DND-41 (cell line): ENCODE data around the gene AGAP2.

Experiments
- ATAC-seq: fragments of 200-7000 bp; cut with Tn5 transposase; 3 replicates; pipeline ENCODE4 v1.9.1; 2021; ENCODE audit warnings: low read depth; ENCODE audit not compliant: insufficient read depth
- DNase-seq: peaks from one replicate; pipeline ENCODE4 v3.0.0-alpha.2; 2020
- H2AFZ ChIP-seq: 2 replicates; pipeline ENCODE4 v1.6.0; 2012; ENCODE audit warnings: low read depth, low read length
- H3K27ac ChIP-seq: 2 replicates; pipeline ENCODE4 v1.5.1; 2012; ENCODE audit warnings: low read length, inconsistent platforms
- H3K27me3 ChIP-seq: fragments of 200-600 bp; sonication (generic); 2 replicates; pipeline ENCODE4 v1.6.0; 2012; ENCODE audit warnings: low read length, mild to moderate bottlenecking, inconsistent platforms; ENCODE audit not compliant: insufficient read depth, poor library complexity
- H3K36me3 ChIP-seq: 2 replicates; pipeline ENCODE4 v1.5.1; 2012; ENCODE audit warnings: low read length, inconsistent platforms; ENCODE audit not compliant: insufficient read depth
- H3K4me1 ChIP-seq: 2 replicates; pipeline ENCODE4 v1.5.1; 2012; ENCODE audit warnings: mild to moderate bottlenecking, low read length; ENCODE audit not compliant: insufficient read depth
- H3K4me2 ChIP-seq: 2 replicates; pipeline ENCODE4 v1.6.0; 2012; ENCODE audit warnings: mild to moderate bottlenecking, moderate library complexity, low read length, inconsistent platforms; ENCODE audit not compliant: insufficient read depth
- H3K4me3 ChIP-seq, 2 experiments: fragments of 200-600 bp in 1 of 2; shearing (Covaris generic) in 1 of 2; 2 replicates each; pipeline ENCODE4 v1.5.1; 2012 to 2016; ENCODE audit warnings: inconsistent platforms in 2 of 2, low read length in 2 of 2, mild to moderate bottlenecking in 2 of 2, low read depth in 1 of 2, moderate library complexity in 1 of 2
- H3K79me2 ChIP-seq: 2 replicates; pipeline ENCODE4 v1.6.0; 2012; ENCODE audit warnings: low read length, inconsistent platforms; ENCODE audit not compliant: insufficient read depth
- H3K9ac ChIP-seq: 2 replicates; pipeline ENCODE4 v1.6.0; 2012; ENCODE audit warnings: low read depth, mild to moderate bottlenecking, inconsistent platforms, low read length, moderate library complexity
- H3K9me3 ChIP-seq: 2 replicates; pipeline ENCODE4 v1.5.1; 2012; ENCODE audit warnings: low read length, moderate library complexity, mild to moderate bottlenecking, inconsistent platforms; ENCODE audit not compliant: insufficient read depth, severe bottlenecking
- H4K20me1 ChIP-seq: 2 replicates; pipeline ENCODE4 v1.6.0; 2012; ENCODE audit warnings: low read length; ENCODE audit not compliant: insufficient read depth
- EZH2 ChIP-seq: IDR thresholded peaks from 3 replicates; pipeline ENCODE4 v1.6.1; 2012; ENCODE audit warnings: borderline replicate concordance, low read depth, mild to moderate bottlenecking, moderate library complexity, low read length, inconsistent platforms; ENCODE audit not compliant: severe bottlenecking
- TF ChIP-seq, protein P1 (sequence below): IDR thresholded peaks from 2 replicates; pipeline ENCODE4 v1.5.1; 2012; ENCODE audit warnings: borderline replicate concordance, low read length, moderate library complexity, mild to moderate bottlenecking; ENCODE audit not compliant: poor library complexity, severe bottlenecking; ENCODE audit errors: extremely low read depth

Gene AGAP2

GRCh38 chr12:57769594-57769993, 31.1 kb upstream of the AGAP2 start:
- Histone ChIP-seq H3K36me3 (peaks cover 29% of the 10 kb centered on the region), H3K79me2 (peaks cover 15% of the 10 kb centered on the region), H3K27ac (no peak overlapping the region), H2AFZ (no peak overlapping the region), H3K9ac (no peak overlapping the region), H3K4me2 (0 out of 2 replicates have a peak overlapping the region, but pooled peaks have one; percentile 7), H3K9me3 (no peaks in the 10 kb centered on the region), H3K27me3 (no peaks in the 10 kb centered on the region), H3K4me3 (no peak overlapping the region), H4K20me1 (no peaks in the 10 kb centered on the region), H3K4me1 (peaks cover 25% of the 10 kb centered on the region)
- no peak for DNase-seq
- ATAC-seq: no peak
- no peak for TF ChIP-seq EZH2
- TF ChIP-seq, protein P1, sequence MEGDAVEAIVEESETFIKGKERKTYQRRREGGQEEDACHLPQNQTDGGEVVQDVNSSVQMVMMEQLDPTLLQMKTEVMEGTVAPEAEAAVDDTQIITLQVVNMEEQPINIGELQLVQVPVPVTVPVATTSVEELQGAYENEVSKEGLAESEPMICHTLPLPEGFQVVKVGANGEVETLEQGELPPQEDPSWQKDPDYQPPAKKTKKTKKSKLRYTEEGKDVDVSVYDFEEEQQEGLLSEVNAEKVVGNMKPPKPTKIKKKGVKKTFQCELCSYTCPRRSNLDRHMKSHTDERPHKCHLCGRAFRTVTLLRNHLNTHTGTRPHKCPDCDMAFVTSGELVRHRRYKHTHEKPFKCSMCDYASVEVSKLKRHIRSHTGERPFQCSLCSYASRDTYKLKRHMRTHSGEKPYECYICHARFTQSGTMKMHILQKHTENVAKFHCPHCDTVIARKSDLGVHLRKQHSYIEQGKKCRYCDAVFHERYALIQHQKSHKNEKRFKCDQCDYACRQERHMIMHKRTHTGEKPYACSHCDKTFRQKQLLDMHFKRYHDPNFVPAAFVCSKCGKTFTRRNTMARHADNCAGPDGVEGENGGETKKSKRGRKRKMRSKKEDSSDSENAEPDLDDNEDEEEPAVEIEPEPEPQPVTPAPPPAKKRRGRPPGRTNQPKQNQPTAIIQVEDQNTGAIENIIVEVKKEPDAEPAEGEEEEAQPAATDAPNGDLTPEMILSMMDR: no peak

DNA sequence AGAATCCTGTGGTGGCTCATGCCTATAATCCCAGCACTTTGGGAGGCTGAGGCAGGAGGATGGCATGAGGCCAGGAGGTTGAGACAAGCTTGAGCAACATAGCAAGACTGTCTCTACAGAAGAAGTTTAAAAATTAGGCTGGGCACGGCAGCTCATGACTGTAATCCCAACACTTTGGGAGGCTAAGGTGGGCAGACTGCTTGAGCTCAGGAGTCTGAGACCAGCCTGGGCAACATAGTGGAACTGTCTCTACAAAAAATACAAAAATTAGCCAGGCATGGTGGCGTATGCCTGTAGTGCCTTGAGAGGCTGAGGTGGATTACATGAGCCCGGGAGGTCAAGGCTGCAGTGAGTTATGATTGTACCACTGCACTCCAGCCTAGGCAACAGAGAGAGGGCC, 29.3 kb upstream of the AGAP2 start:
- H3K9ac ChIP-seq: no peak overlapping the region
- TF ChIP-seq EZH2: no peak
- TF ChIP-seq, protein P1: no peak
- no peaks in the 10 kb centered on the region for H4K20me1 ChIP-seq
- H3K4me3 ChIP-seq: no peak overlapping the region
- DNase-seq: no peak
- H3K9me3 ChIP-seq: no peaks in the 10 kb centered on the region
- ATAC-seq: no peak
- H3K36me3 ChIP-seq: peaks cover 29% of the 10 kb centered on the region
- peaks cover 14% of the 10 kb centered on the region for H3K4me1 ChIP-seq
- H3K4me2 ChIP-seq: no peak overlapping the region
- H3K79me2 ChIP-seq: peaks cover 13% of the 10 kb centered on the region
- no peaks in the 10 kb centered on the region for H3K27me3 ChIP-seq
- H3K27ac ChIP-seq: no peak overlapping the region
- H2AFZ ChIP-seq: no peak overlapping the region

- Histone ChIP-seq H3K9ac (peak overlapping the region; percentile 6; the same call in 1 of the 2 replicates), H4K20me1 (no peaks in the 10 kb centered on the region)
Observed at GRCh38 chr12:57767305-57767698, 28.8 kb upstream of the AGAP2 start.

More at GRCh38 chr12:57767305-57767698, 28.8 kb upstream of the AGAP2 start:
- H3K4me2 ChIP-seq: no peak overlapping the region
- DNase-seq (no peak), ATAC-seq (no peak)
- H3K4me3 ChIP-seq: no peak overlapping the region
- no peak overlapping the region for H3K27ac ChIP-seq
- peaks cover 10% of the 10 kb centered on the region for H3K79me2 ChIP-seq
- H3K27me3 ChIP-seq: no peaks in the 10 kb centered on the region
- no peaks in the 10 kb centered on the region for H3K9me3 ChIP-seq
- H3K36me3 ChIP-seq: peaks cover 29% of the 10 kb centered on the region
- H3K4me1 ChIP-seq: peaks cover 12% of the 10 kb centered on the region
- TF ChIP-seq EZH2: no peak
- TF ChIP-seq, protein P1: no peak
- no peak overlapping the region for H2AFZ ChIP-seq
